Occipital lobe (tissue), 2 donors: ENCODE results near the gene TMEM163. TPM values are rescaled to one million over a fixed set of nuclear protein-coding genes. Genes with fewer than 3 reads are reported as not detected.

Experiments used
- DNase-seq: peaks from one replicate; lab custom pipeline; 2025; lab: John Stamatoyannopoulos, UW
- total RNA-seq: library from RNA; depleted of rRNA; stranded (reverse); fragments of >200 nt; gene quantifications from one replicate; pipeline ENCODE4 v1.2.3, GENCODE V29; 2014

Gene TMEM163
- total RNA-seq, 1 donor from 2014 or later, result 14.3 TPM

- no peak for DNase-seq
These were observed 258.9 kb downstream of the TMEM163 start for GRCh38 chr2:134459706-134460406.

- no peak for DNase-seq
These were observed 259.9 kb downstream of the TMEM163 start for GRCh38 chr2:134458950-134459349.

DNA sequence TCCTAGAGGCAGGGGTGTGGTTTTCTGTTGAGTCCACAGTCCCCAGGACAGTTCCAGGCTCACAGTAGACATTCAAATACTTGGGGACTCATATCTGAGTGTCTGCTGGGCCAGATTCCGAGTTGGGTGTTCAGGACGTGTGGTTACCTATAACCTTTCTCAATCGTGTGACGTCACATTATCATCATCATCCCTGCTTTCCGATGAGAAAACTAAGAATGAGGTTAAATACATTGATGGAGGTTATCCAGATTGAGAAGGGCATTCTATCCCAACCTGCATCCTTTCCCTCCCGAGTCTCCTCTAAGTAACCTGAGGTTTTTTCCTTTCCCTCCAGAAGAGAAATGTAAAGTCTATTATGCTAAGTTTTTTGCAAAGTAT lies 260.3 kb downstream of the TMEM163 start:
- DNase-seq, result no peak

DNA sequence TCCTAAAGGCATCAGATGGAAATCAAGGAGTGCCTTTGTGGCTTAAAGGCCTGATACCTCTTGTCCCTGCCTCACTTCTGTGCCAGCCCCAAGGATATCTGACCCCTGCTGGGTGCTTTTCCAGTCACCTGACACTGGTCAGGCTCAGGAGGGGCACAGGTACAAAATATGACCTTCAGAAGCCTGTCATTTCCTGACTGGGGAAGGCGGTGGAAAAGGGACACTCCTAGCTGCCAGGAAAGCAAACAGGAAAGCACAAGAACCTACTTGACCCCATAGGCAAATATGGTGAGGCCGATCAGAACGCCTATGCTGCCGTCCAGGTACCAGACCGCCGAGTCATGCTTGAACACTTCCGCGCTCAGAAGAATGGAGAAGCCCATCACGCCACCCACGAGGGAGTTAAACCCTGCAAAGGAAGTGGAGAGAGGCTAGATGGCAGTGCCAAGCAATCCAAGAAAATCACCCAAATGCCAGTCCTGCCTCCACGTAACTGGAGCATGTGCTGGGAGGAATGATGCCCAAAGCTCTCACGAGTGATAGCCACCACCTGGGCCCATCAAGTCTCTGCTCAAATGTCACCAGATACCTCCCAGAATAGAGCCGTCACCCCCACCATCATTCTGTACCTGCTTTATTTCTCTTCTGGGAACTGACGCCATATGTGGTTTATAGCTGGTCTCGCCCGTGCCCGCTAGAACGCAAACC lies 260.9 kb downstream of the TMEM163 start:
- no peak for DNase-seq

- no peak for DNase-seq
These were observed 261.4 kb downstream of the TMEM163 start for GRCh38 chr2:134457353-134457752.

DNA sequence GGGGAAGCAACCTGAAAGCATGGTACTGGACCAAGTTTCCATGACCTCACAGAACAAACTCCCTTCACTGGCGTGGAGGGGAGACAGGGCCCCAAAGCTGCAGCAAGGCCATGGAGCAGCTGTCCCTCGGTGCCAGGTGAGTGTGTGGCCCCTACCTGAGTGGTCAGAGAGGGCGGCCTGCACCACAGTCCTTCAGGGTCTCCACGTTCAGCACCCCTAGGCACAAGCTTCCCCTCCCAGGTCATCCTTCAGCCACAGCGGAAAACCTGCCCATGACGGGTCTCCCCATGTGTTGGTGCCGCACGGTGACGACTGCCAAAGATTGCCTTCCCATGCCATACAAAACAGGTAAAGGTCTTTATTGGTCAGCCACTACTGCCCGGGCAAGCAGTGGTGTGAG lies 263.4 kb downstream of the TMEM163 start:
- no peak for DNase-seq

DNA sequence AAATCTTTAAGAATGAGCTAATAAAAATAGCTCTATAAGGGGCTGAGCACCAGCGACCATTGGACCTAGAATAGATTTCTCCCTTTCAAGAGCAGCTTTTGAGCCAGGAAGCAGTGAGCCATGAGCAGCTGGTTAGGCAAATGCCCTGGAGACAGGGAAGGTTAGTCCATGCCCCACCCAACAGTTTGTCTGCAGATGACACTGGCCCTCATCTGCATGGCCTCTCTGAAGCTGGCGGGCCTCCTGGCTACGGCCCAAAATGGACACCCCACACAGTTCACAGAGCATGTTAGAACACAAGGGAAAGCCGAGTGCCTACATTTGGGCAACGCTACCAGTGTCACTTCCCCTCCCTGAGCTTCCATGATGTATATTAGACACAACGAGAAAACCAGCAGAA lies 263.9 kb downstream of the TMEM163 start:
- no peak for DNase-seq

GRCh38 chr2:134454426-134454825 lies 264.4 kb downstream of the TMEM163 start:
- DNase-seq, result no peak

DNA sequence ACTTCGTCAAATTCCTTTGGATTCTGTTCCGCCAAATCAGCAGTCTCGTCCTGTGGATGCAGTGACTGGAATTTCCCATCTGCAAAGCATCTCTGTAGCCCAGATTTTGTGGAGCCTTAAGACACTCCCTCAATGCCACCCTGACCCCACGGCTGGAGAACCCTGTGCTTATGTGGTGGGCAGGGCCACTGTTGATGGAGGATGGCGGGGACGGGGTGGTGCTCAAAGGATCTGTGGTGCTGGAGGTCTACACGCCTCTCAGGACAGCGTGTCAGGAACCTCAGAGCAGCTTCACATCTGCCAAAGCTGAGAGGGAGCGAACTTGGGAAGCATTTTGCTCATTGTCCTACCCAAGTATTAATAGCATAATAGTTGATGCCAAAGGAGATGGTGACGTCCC lies 264.8 kb downstream of the TMEM163 start:
- DNase-seq, result no peak

DNA sequence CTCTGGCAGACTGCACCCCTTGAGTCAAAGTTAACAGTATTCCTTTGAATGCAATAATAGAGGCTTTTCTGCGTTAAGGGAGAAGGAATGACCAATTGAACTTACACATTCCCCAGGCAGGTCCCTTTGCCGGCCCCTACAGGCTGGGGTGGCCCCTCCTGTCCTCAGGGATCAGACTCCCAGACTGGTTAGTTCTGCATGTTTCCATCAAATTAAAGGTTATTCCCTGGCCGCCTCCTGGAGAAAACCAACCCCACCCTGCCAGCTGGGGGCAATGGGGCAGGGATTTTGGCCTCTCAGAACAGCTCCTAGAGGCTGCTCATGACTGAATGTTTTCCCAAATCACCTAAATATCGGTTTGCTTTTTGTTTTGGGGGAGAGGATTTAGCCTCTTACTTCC lies 265.3 kb downstream of the TMEM163 start:
- no peak for DNase-seq

- no peak for DNase-seq
These were observed 266.6 kb downstream of the TMEM163 start for GRCh38 chr2:134452042-134452733.

DNA sequence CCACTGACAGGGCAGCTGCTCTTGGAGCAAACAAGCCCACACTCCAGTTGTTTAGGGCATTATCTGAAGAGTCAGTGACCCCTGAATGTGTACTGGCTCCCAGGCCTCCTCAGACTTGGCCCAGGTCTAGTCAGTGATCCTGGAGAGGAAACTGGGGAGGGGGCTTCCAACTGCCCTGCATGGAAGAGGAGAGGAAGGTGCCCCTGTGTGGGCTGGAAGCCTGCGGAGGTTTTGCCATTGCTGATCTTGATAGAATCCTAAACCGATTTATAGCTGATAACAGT lies 267.5 kb downstream of the TMEM163 start:
- no peak for DNase-seq

- no peak for DNase-seq
These were observed 268.9 kb downstream of the TMEM163 start for GRCh38 chr2:134449751-134450513.

DNA sequence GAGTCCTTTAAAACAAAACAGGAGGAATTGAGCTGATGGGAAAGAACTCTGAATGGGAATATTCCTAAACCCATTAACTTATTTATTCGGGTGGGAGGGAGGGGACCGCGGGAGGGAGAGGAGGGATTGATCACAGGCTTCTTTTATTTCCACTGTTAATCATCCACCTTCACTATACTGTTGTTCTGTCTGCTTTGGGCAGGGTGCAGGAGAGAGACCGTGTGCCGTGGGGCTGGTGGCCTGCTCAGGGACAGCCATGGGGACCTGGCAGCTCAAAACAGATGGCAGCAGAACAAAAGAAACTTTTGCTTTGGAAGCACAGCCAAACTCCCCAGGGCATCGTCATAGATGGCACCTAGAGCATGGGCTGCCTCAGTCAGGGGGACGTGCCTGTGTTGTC lies 269.6 kb downstream of the TMEM163 start:
- DNase-seq, result no peak

DNA sequence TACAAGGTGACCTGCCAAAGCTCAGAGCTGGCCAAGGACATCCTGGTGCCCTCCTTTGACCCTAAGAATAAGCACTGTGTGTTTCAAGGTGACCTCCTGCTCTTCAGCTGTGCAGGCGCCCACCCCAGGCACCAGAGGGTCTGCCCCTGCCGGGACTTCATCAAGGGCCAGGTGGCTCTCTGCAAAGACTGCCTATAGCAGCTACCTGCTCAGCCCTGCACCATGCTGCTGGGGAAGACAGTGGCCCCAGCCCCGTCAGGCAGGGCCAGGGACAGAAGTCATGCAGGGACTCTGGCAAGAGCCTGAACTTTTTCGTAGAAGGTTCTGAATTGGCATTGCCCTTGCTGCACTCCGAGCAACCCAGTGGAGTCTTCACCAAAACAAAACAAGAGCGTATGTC lies 270.1 kb downstream of the TMEM163 start:
- DNase-seq, result no peak

- DNase-seq, result no peak
These were observed 271.1 kb downstream of the TMEM163 start for GRCh38 chr2:134447669-134448068.

DNA sequence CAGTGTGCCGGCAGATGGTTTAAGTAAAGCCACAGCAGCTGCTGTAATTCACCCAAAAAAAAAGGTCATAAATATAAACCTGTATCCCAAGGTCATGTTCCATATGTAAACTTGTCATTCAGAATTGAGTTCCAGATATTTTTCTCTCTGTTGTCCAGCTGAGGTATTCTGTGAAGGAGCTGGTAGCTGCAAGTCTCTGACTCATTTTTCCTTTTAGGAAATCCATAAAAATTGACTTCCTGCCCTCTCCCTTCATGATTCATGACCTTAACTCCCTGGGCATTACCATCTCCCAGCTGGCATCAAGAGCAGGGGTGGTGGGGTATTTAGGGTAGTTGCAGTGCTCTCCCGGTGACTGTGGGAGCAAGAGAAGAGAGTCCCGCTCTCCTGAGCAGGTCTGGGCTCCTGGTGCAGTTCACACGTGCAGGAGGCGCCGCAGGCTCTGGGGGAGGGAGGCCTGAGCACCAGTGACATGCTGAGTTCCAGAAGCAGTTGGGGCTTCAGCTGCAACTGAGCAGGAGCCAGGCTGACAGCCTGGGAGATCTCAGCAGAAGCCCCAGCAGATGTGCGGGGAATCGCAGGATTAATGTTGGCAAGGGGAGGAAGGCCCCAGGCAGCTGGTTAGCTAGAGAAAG lies 272.3 kb downstream of the TMEM163 start:
- DNase-seq, result peak; percentile 7

- no peak for DNase-seq
These were observed 272.8 kb downstream of the TMEM163 start for GRCh38 chr2:134445985-134446382.

GRCh38 chr2:134445116-134445515 lies 273.7 kb downstream of the TMEM163 start:
- DNase-seq, result no peak

GRCh38 chr2:134443814-134444480 lies 274.9 kb downstream of the TMEM163 start:
- no peak for DNase-seq
